Upper lobe of left lung (tissue), 6 donors: ENCODE measurements around the gene SRR. TPM values are rescaled to one million over a fixed set of nuclear protein-coding genes. Genes with fewer than 3 reads are reported as not detected.

Experiments used
- ATAC-seq, 2 donors: fragments of 200-7000 bp; cut with Tn5 transposase; one replicate each; pipeline ENCODE4 v1.9.1; 2022; ENCODE audit warnings: mild to moderate bottlenecking in 2 of 2, moderate library complexity in 2 of 2; ENCODE audit not compliant: low FRiP score in 2 of 2
- DNase-seq, 2 donors: peaks; one replicate each; pipeline ENCODE4 v3.0.0-alpha.2; 2019 to 2020
- H3K27ac ChIP-seq, 4 donors: fragments of 200-600 bp; sonication (generic); one replicate each; pipeline ENCODE4 v1.5.1; 2016 to 2019
- H3K27me3 ChIP-seq, 4 donors: fragments of 200-600 bp; sonication (generic); one replicate each; pipeline ENCODE4 v1.5.1; 2017 to 2019
- H3K36me3 ChIP-seq, 4 donors: fragments of 200-600 bp; sonication (generic); one replicate each; pipeline ENCODE4 v1.5.1; 2016 to 2019
- H3K4me1 ChIP-seq, 4 donors: fragments of 200-600 bp; sonication (generic); one replicate each; pipeline ENCODE4 v1.5.1; 2018 to 2019
- H3K4me3 ChIP-seq, 4 donors: fragments of 200-600 bp; sonication (generic); one replicate each; pipeline ENCODE4 v1.5.1; 2017 to 2019; ENCODE audit warnings: mild to moderate bottlenecking in 2 of 4, moderate library complexity in 1 of 4
- H3K9me3 ChIP-seq, 4 donors: fragments of 200-600 bp; sonication (generic); one replicate each; pipeline ENCODE4 v1.5.1; 2018 to 2019
- EP300 ChIP-seq, 4 donors: sonication (generic); formaldehyde crosslinking; IDR thresholded peaks; one replicate each; pipeline ENCODE4 v1.5.1; 2017; ENCODE audit warnings: antibody characterized with exemption in 4 of 4, control low read depth in 2 of 4
- POLR2A ChIP-seq, 4 donors: fragments of 450-650 bp; IDR thresholded peaks; one replicate each; pipeline ENCODE4 v1.5.1; 2016 to 2017; ENCODE audit warnings: antibody characterized with exemption in 4 of 4, mild to moderate bottlenecking in 2 of 4
- POLR2AphosphoS5 ChIP-seq, 2 donors: sonication (generic); formaldehyde crosslinking; IDR thresholded peaks; one replicate each; pipeline ENCODE4 v1.5.1; 2017; ENCODE audit warnings: antibody characterized with exemption in 2 of 2
- WGBS, 2 donors: methylation state at CpG; one replicate each; pipeline ENCODE4 v1.1.5; 2017 to 2018; 5-methylcytosine and 5-hydroxymethylcytosine counted together
- total RNA-seq, 6 donors: library from RNA; depleted of rRNA in 4 of 6; stranded (reverse); fragments of >200 nt in 4 of 6; gene quantifications; one replicate each; pipeline versions ENCODE4 v1.1.0 to v1.2.1, GENCODE V29; 2016 to 2021
- TF ChIP-seq, protein P1 (sequence below), 6 experiments: fragments of 450-650 bp in 4 of 6; fragments of 200-600 bp in 2 of 6; sonication (generic) in 2 of 6; IDR thresholded peaks; one replicate each; pipeline ENCODE4 v1.5.1; 2016 to 2019; ENCODE audit warnings: antibody characterized with exemption in 6 of 6
- donor health status: DM: no; HTN: no; CAD: no; lungs with moderate emphysema.
- donor health status: DM: no; HTN: yes; CAD: no; lungs with severe emphysema.

SRR gene
- total RNA-seq, 6 donors from 2014 or later = 5.9 to 13.0 (median 8.5) TPM

DNA sequence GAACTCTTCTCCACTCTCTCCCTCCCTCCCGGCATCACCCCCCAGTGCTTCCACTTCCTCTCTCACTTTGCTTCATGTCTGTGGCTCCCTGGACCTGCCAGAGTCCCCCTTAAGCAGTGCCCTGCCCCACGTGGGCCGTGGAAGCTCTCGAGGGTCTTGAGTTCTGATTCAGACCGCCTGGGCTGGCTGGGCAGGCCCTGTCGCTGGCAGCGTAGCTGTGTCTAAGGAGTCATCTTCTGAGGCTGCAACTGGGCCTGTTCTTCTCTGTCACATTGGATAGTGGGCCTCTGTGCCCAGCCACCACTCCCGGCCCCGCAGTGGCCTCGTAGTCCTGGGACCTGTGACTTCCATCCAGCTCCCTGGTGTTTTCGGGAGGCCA lies 66.5 kb downstream of the SRR start:
- Histone ChIP-seq H3K4me1 (no peaks in the 10 kb centered on the region), H3K27me3 (no peaks in the 10 kb centered on the region), H3K27ac (no peak overlapping the region), H3K9me3 (no peaks in the 10 kb centered on the region), H3K4me3 (no peak overlapping the region), H3K36me3 (peaks cover 0 to 61% (median 38%) of the 10 kb centered on the region in 4 donors)
- TF ChIP-seq POLR2AphosphoS5 (IDR thresholded peaks at IDR 0.05) = no peak
- TF ChIP-seq, protein P1, sequence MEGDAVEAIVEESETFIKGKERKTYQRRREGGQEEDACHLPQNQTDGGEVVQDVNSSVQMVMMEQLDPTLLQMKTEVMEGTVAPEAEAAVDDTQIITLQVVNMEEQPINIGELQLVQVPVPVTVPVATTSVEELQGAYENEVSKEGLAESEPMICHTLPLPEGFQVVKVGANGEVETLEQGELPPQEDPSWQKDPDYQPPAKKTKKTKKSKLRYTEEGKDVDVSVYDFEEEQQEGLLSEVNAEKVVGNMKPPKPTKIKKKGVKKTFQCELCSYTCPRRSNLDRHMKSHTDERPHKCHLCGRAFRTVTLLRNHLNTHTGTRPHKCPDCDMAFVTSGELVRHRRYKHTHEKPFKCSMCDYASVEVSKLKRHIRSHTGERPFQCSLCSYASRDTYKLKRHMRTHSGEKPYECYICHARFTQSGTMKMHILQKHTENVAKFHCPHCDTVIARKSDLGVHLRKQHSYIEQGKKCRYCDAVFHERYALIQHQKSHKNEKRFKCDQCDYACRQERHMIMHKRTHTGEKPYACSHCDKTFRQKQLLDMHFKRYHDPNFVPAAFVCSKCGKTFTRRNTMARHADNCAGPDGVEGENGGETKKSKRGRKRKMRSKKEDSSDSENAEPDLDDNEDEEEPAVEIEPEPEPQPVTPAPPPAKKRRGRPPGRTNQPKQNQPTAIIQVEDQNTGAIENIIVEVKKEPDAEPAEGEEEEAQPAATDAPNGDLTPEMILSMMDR (IDR thresholded peaks at IDR 0.05) = no peak
- TF ChIP-seq EP300 (IDR thresholded peaks at IDR 0.05) = no peak
- no peak for TF ChIP-seq POLR2A (IDR thresholded peaks at IDR 0.05)
- DNase-seq (peak in 1 of 2 donors; percentile 80), ATAC-seq (no peak)
- WGBS, 2 donors = 75 to 87% methylated on average over 4 to 11 of the region's 11 CpGs

DNA sequence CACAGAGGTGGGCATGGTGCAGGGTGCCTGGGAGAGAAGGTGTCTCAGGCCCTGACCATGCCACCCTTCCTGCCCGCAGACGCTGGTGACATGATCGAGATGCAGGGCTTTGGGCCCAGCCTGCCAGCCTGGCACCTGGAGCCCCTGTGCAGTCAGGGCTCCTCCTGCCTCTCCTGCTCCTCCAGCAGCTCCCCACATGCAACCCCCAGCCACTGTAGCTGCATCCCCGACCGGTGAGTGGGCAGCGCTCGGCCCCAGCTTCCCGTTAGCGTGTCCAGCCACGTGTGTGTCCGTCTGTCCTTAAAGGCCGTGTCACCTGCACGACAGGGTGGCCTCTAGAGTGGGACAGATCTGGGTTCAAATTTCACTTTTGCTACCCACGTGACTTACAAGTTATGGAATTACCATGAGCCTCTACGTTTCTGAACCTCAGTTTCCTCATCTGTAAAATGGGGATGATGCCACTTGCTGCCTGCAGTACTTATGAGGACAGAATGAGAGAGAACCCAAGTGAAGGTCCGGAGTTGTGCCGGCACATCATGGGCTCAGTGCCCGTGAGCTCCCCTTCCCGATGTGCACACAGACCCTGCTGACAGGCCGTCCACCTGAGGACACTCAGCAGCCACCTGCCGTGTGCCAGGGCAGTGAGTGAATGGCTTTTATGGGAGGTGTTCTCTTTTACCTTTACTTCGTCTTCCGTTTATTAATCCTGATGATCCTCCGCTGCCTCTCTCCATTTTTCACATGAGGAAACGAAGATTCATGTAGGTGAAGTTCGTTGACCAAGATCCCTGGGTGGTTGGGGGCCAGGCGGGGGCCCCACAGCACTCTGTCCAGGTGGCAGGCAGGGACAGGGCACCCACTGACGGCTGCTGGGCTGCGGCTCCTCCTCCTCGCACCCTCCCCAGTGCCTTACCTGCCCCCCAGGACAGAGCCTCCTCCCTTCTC lies 67.7 kb downstream of the SRR start:
- Histone ChIP-seq H3K36me3 (peaks cover 4 to 64% (median 42%) of the 10 kb centered on the region in 4 donors), H3K9me3 (no peaks in the 10 kb centered on the region), H3K4me1 (no peaks in the 10 kb centered on the region), H3K27me3 (no peaks in the 10 kb centered on the region), H3K27ac (no peak overlapping the region), H3K4me3 (no peak overlapping the region)
- 91 to 92% methylated on average over 25 to 30 of the region's 30 CpGs for WGBS, 2 donors
- ATAC-seq (no peak), DNase-seq (peak in 1 of 2 donors; percentile 62)
- TF ChIP-seq POLR2A (IDR thresholded peaks at IDR 0.05) (no peak), EP300 (IDR thresholded peaks at IDR 0.05) (no peak), POLR2AphosphoS5 (IDR thresholded peaks at IDR 0.05) (no peak)
- TF ChIP-seq, protein P1 (IDR thresholded peaks at IDR 0.05) = no peak

DNA sequence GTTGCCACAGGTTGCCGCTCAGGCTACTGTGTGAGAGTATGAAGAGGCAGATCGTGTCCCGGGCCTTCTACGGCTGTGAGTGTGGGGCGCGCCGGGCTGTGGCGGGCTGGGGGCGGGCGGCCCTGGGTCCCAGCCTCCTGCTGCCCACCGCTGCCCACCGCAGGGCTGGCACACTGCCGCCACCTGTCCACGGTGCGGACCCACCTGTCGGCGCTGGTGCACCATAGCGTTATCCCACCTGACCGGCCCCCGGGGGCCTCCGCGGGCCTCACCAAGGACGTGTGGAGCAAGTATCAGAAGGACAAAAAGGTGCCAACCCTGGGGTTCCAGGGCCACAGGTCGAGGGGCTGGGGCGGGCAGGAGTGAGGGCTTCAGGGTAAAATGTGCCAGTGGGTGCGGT lies 68.4 kb downstream of the SRR start:
- Histone ChIP-seq H3K27me3 (no peaks in the 10 kb centered on the region), H3K4me3 (no peak overlapping the region), H3K36me3 (peaks cover 4 to 64% (median 45%) of the 10 kb centered on the region in 4 donors), H3K27ac (no peak overlapping the region), H3K9me3 (no peaks in the 10 kb centered on the region), H3K4me1 (no peaks in the 10 kb centered on the region)
- TF ChIP-seq EP300 (IDR thresholded peaks at IDR 0.05) (no peak), POLR2AphosphoS5 (IDR thresholded peaks at IDR 0.05) (no peak), POLR2A (IDR thresholded peaks at IDR 0.05) (no peak)
- TF ChIP-seq, protein P1 (IDR thresholded peaks at IDR 0.05) = no peak
- ATAC-seq = no peak
- WGBS, 2 donors = 96% methylated on average over 26 of the region's 26 CpGs; no CpG with 5 or more reads in 1 of the 2 donors
- peak in 1 of 2 donors; percentile 79 for DNase-seq

GRCh38 chr17:2372681-2373080 lies 68.9 kb downstream of the SRR start:
- 93 to 95% methylated on average over 16 of the region's 16 CpGs for WGBS, 2 donors
- no peak for DNase-seq
- H3K36me3 ChIP-seq = peaks cover 4 to 64% (median 45%) of the 10 kb centered on the region in 4 donors

More at GRCh38 chr17:2372681-2373080, 68.9 kb downstream of the SRR start:
- ATAC-seq = no peak
- TF ChIP-seq POLR2AphosphoS5 (IDR thresholded peaks at IDR 0.05) (no peak), POLR2A (IDR thresholded peaks at IDR 0.05) (no peak), EP300 (IDR thresholded peaks at IDR 0.05) (no peak)
- TF ChIP-seq, protein P1 (IDR thresholded peaks at IDR 0.05) = no peak
- Histone ChIP-seq H3K4me1 (no peaks in the 10 kb centered on the region), H3K9me3 (no peaks in the 10 kb centered on the region), H3K27me3 (no peaks in the 10 kb centered on the region), H3K27ac (no peak overlapping the region), H3K4me3 (no peak overlapping the region)
